K562 (cell line): ENCODE data around the gene ADM5. TPM values are rescaled to one million over a fixed set of nuclear protein-coding genes. Genes with fewer than 3 reads are reported as not detected.
A peak's percentile ranks its signal among the peaks of the same experiment; 100 is the strongest.

Experiments used
- CC2D1A ChIP-seq: fragments of 450-650 bp; IDR thresholded peaks from 2 replicates; pipeline ENCODE4 v1.6.1; 2017; ENCODE audit warnings: mild to moderate bottlenecking
- CHD4 ChIP-seq: fragments of 200-600 bp; sonication (generic); IDR thresholded peaks from 3 replicates; pipeline ENCODE4 v1.6.1; 2012; ENCODE audit warnings: low read depth, mild to moderate bottlenecking, mixed read lengths, low read length, inconsistent platforms; ENCODE audit not compliant: insufficient read depth, insufficient replicate concordance, poor library complexity, severe bottlenecking
- CXXC5 ChIP-seq: fragments of 250-450 bp; sonication (Bioruptor Pico); IDR thresholded peaks from 2 replicates; pipeline ENCODE4 v1.8.0; 2022; ENCODE audit warnings: inconsistent platforms, mild to moderate bottlenecking, moderate library complexity
- E2F3 ChIP-seq: fragments of 250-450 bp; sonication (Bioruptor Pico); IDR thresholded peaks from 2 replicates; pipeline ENCODE4 v1.4.0; 2020; ENCODE audit warnings: mild to moderate bottlenecking
- HDAC2 ChIP-seq: fragments of 450-650 bp; IDR thresholded peaks from 2 replicates; pipeline ENCODE4 v1.6.1; 2016; ENCODE audit warnings: mild to moderate bottlenecking
- KHSRP ChIP-seq: fragments of 450-650 bp; IDR thresholded peaks from 2 replicates; pipeline ENCODE4 v1.6.1; 2017
- L3MBTL2 ChIP-seq: fragments of 450-650 bp; IDR thresholded peaks from 2 replicates; pipeline ENCODE4 v1.6.1; 2016; ENCODE audit warnings: mild to moderate bottlenecking, moderate library complexity
- MEF2D ChIP-seq: conservative IDR thresholded peaks from 2 replicates; pipeline ENCODE4 v1.6.1; 2016; ENCODE audit warnings: low read depth, missing genetic modification characterization, missing compliant biosample characterization
- PYGO2 ChIP-seq: fragments of 450-650 bp; IDR thresholded peaks from 2 replicates; pipeline ENCODE4 v1.6.1; 2016; ENCODE audit warnings: mild to moderate bottlenecking, missing genetic modification characterization, moderate library complexity, missing compliant biosample characterization
- RB1 ChIP-seq: fragments of 450-650 bp; IDR thresholded peaks from 2 replicates; pipeline ENCODE4 v1.6.1; 2017; ENCODE audit warnings: low read depth, mild to moderate bottlenecking
- RNF2 ChIP-seq: sonication (generic); IDR thresholded peaks from 2 replicates; pipeline ENCODE4 v1.6.1; 2016
- SP1 ChIP-seq: sonication (generic); formaldehyde crosslinking; IDR thresholded peaks from 2 replicates; pipeline ENCODE4 v1.8.1; 2022; ENCODE audit warnings: mild to moderate bottlenecking, missing genetic modification reagents
- TCF3 ChIP-seq: sonication (generic); formaldehyde crosslinking; IDR thresholded peaks from 2 replicates; pipeline ENCODE4 v1.4.0; 2020; ENCODE audit warnings: mild to moderate bottlenecking, missing genetic modification reagents
- TCF7 ChIP-seq: sonication (generic); IDR thresholded peaks from 2 replicates; pipeline ENCODE4 v1.6.1; 2016; ENCODE audit warnings: antibody characterized with exemption, borderline replicate concordance
- ZNF133 ChIP-seq: fragments of 250-450 bp; sonication (Bioruptor Pico); IDR thresholded peaks from 2 replicates; pipeline ENCODE4 v1.4.0; 2020; ENCODE audit warnings: mild to moderate bottlenecking
- ZNF140 ChIP-seq: fragments of 250-450 bp; sonication (Bioruptor Pico); IDR thresholded peaks from 2 replicates; pipeline ENCODE4 v1.8.0; 2021; ENCODE audit warnings: moderate library complexity, mild to moderate bottlenecking, inconsistent platforms
- ZNF224 ChIP-seq: sonication (generic); formaldehyde crosslinking; IDR thresholded peaks from 2 replicates; pipeline ENCODE4 v1.8.0; 2022; ENCODE audit warnings: mild to moderate bottlenecking, missing genetic modification reagents
- ZNF311 ChIP-seq: fragments of 250-450 bp; sonication (Bioruptor Pico); IDR thresholded peaks from 2 replicates; pipeline ENCODE4 v1.4.0; 2020; ENCODE audit warnings: mild to moderate bottlenecking, moderate library complexity
- polyA plus RNA-seq, 8 experiments: library from polyadenylated mRNA; depleted of rRNA in 4 of 8; stranded (reverse) in 5 of 8; unstranded in 3 of 8; fragments of >200 nt; fragmentation: Nextera tagmentation in 2 of 8; fragmentation: Illumina TruSeq in 1 of 8; extraction: Ambion mirVana in 2 of 8; extraction: Trizol in 1 of 8; gene quantifications; 2 replicates each; pipeline versions ENCODE4 v1.2.1 to v1.2.3, GENCODE V29; 2011 to 2014; ENCODE audit warnings: inconsistent platforms in 1 of 8, missing spikeins in 1 of 8
- total RNA-seq, 7 experiments: library from RNA; depleted of rRNA in 6 of 7; stranded (reverse); fragments of >200 nt in 6 of 7; fragmentation: Illumina TruSeq in 2 of 7; extraction: Trizol in 2 of 7; gene quantifications; 2 replicates each; pipeline versions ENCODE4 v1.2.1 to v1.2.3, GENCODE V29; 2011 to 2021; ENCODE audit warnings: low replicate concordance in 1 of 7
- TF ChIP-seq, protein P1 (sequence below): sonication (generic); formaldehyde crosslinking; IDR thresholded peaks from 2 replicates; pipeline ENCODE4 v1.8.0; 2023; ENCODE audit warnings: mild to moderate bottlenecking, missing genetic modification reagents
- TF ChIP-seq, protein P2 (sequence below): fragments of 450-650 bp; IDR thresholded peaks from 2 replicates; pipeline ENCODE4 v1.6.1; 2016
- TF ChIP-seq, protein P3 (sequence below): fragments of 450-650 bp; formaldehyde crosslinking; IDR thresholded peaks from 2 replicates; pipeline ENCODE4 v1.4.0; 2022; ENCODE audit warnings: missing genetic modification characterization
- TF ChIP-seq, protein P4 (sequence below): fragments of 250-450 bp; sonication (Bioruptor Pico); IDR thresholded peaks from 2 replicates; pipeline ENCODE4 v1.8.0; 2021; ENCODE audit warnings: mild to moderate bottlenecking, moderate library complexity
- TF ChIP-seq, protein P5 (sequence below), 2 experiments: fragments of 450-650 bp; conservative IDR thresholded peaks; 2 replicates each; pipeline ENCODE4 v1.6.1; 2017; ENCODE audit warnings: mild to moderate bottlenecking in 2 of 2, moderate library complexity in 2 of 2

ADM5 gene
- total and polyA plus RNA-seq, 9 of the 15 experiments (the other 6 are each of a cell fraction or from before 2014, with no cell fraction given) = 0.13 to 8.4 (median 2.0) TPM; not detected in 1

DNA sequence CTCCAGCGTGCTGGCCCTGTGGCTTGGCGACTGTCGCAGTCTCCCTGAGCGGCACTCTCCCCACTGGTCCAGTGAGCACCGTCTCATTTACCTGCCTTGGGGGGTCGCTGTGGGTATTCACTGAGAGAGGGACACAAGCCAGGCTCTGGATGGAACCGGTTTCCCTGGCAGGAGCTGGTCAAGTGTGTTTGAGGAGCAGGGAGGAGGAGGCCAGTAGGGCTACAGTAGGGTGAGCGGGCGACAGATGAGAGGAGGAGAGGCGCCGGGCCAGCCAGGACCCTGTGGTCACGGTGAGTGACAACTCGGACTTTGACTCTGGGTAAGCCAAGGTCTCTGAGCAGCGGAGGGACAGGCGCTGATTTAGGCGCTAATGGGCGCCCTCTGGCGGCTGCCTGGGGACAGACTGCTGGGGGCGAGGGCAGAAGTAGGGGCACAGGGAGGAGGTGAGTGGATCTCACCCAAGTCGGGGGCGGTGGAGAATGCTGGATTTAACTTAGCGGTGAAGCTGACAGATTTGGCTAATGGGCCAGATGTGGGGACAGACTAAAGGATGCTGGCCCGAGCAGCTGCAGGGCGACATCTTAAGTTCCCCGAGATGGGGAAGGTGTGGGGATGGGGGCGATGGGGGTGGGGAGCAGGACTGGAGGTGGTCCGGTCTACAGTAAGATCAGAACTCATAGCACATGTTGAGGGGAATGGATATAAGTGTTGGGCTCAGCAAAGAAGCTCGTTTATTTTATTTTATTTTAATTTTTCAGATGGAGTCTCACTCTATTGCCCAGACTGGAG, 17.1 kb upstream of the ADM5 start (continued):
- TF ChIP-seq, protein P1, sequence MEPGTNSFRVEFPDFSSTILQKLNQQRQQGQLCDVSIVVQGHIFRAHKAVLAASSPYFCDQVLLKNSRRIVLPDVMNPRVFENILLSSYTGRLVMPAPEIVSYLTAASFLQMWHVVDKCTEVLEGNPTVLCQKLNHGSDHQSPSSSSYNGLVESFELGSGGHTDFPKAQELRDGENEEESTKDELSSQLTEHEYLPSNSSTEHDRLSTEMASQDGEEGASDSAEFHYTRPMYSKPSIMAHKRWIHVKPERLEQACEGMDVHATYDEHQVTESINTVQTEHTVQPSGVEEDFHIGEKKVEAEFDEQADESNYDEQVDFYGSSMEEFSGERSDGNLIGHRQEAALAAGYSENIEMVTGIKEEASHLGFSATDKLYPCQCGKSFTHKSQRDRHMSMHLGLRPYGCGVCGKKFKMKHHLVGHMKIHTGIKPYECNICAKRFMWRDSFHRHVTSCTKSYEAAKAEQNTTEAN (CRISPR knock-in tag) = no peak
- TF ChIP-seq, protein P2, sequence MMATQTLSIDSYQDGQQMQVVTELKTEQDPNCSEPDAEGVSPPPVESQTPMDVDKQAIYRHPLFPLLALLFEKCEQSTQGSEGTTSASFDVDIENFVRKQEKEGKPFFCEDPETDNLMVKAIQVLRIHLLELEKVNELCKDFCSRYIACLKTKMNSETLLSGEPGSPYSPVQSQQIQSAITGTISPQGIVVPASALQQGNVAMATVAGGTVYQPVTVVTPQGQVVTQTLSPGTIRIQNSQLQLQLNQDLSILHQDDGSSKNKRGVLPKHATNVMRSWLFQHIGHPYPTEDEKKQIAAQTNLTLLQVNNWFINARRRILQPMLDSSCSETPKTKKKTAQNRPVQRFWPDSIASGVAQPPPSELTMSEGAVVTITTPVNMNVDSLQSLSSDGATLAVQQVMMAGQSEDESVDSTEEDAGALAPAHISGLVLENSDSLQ = peak; percentile 96
- TF ChIP-seq CXXC5 (CRISPR knock-in tag) (peak; percentile 41; the same call in 1 of the 2 replicates), TCF7 (no peak), PYGO2 (tag) (no peak), ZNF311 (no peak), RB1 (peak; percentile 65), SP1 (CRISPR knock-in tag) (peak; percentile 28; the same call in 1 of the 2 replicates), RNF2 (no peak), KHSRP (no peak), ZNF224 (CRISPR knock-in tag) (no peak), CC2D1A (peak; percentile 52), MEF2D (tag) (no peak), CHD4 (no peak), L3MBTL2 (peak; percentile 46), ZNF133 (CRISPR knock-in tag) (no peak), HDAC2 (peak; percentile 79), ZNF140 (CRISPR knock-in tag) (no peak), E2F3 (no peak), TCF3 (CRISPR knock-in tag) (peak; percentile 6; the same call in 1 of the 2 replicates)
- TF ChIP-seq, protein P3, sequence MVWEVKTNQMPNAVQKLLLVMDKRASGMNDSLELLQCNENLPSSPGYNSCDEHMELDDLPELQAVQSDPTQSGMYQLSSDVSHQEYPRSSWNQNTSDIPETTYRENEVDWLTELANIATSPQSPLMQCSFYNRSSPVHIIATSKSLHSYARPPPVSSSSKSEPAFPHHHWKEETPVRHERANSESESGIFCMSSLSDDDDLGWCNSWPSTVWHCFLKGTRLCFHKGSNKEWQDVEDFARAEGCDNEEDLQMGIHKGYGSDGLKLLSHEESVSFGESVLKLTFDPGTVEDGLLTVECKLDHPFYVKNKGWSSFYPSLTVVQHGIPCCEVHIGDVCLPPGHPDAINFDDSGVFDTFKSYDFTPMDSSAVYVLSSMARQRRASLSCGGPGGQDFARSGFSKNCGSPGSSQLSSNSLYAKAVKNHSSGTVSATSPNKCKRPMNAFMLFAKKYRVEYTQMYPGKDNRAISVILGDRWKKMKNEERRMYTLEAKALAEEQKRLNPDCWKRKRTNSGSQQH (CRISPR knock-in tag) = no peak
- TF ChIP-seq, protein P4, sequence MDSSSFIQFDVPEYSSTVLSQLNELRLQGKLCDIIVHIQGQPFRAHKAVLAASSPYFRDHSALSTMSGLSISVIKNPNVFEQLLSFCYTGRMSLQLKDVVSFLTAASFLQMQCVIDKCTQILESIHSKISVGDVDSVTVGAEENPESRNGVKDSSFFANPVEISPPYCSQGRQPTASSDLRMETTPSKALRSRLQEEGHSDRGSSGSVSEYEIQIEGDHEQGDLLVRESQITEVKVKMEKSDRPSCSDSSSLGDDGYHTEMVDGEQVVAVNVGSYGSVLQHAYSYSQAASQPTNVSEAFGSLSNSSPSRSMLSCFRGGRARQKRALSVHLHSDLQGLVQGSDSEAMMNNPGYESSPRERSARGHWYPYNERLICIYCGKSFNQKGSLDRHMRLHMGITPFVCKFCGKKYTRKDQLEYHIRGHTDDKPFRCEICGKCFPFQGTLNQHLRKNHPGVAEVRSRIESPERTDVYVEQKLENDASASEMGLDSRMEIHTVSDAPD (CRISPR knock-in tag) = no peak
- TF ChIP-seq, protein P5, sequence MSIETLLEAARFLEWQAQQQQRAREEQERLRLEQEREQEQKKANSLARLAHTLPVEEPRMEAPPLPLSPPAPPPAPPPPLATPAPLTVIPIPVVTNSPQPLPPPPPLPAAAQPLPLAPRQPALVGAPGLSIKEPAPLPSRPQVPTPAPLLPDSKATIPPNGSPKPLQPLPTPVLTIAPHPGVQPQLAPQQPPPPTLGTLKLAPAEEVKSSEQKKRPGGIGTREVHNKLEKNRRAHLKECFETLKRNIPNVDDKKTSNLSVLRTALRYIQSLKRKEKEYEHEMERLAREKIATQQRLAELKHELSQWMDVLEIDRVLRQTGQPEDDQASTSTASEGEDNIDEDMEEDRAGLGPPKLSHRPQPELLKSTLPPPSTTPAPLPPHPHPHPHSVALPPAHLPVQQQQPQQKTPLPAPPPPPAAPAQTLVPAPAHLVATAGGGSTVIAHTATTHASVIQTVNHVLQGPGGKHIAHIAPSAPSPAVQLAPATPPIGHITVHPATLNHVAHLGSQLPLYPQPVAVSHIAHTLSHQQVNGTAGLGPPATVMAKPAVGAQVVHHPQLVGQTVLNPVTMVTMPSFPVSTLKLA (conservative IDR thresholded peaks at IDR 0.05) = peak; percentile 44 to 53; a peak in 2 of 4 replicates
